Liver (tissue), 3 donors: Measurements from ENCODE around the gene MPP7.

Source experiments
- EGR1 ChIP-seq, 2 donors: IDR thresholded peaks; 2 replicates each; pipeline ENCODE4 v1.6.1; 2016 to 2018; ENCODE audit warnings: antibody characterized with exemption in 2 of 2, low read depth in 2 of 2
- FOXA1 ChIP-seq: IDR thresholded peaks from 2 replicates; pipeline ENCODE4 v1.6.1; 2016; ENCODE audit warnings: antibody characterized with exemption
- JUND ChIP-seq, 2 donors: IDR thresholded peaks; 2 replicates each; pipeline ENCODE4 v1.6.1; 2016; ENCODE audit warnings: antibody characterized with exemption in 2 of 2
- RAD21 ChIP-seq, 2 donors: IDR thresholded peaks; 2 replicates each; pipeline ENCODE4 v1.6.1; 2016; ENCODE audit warnings: antibody characterized with exemption in 2 of 2, mild to moderate bottlenecking in 2 of 2
- TF ChIP-seq, protein P1 (sequence below): fragments of 150-350 bp; IDR thresholded peaks from 2 replicates; pipeline ENCODE4 v1.5.1; 2017; ENCODE audit warnings: improper control_type of control experiment, low read depth, low read length; ENCODE audit not compliant: missing input control
- TF ChIP-seq, protein P2 (sequence below): IDR thresholded peaks from 2 replicates; pipeline ENCODE4 v1.6.1; 2016; ENCODE audit warnings: antibody characterized with exemption, mild to moderate bottlenecking
- TF ChIP-seq, protein P3 (sequence below): IDR thresholded peaks from 2 replicates; pipeline ENCODE4 v1.6.1; 2016; ENCODE audit warnings: antibody characterized with exemption
- TF ChIP-seq, protein P4 (sequence below): IDR thresholded peaks from 2 replicates; pipeline ENCODE4 v1.6.1; 2016; ENCODE audit warnings: antibody characterized with exemption
- TF ChIP-seq, protein P5 (sequence below): IDR thresholded peaks from 2 replicates; pipeline ENCODE4 v1.6.1; 2016; ENCODE audit warnings: antibody characterized with exemption
- donor health status: healthy.
- donor health status: healthy.

DNA sequence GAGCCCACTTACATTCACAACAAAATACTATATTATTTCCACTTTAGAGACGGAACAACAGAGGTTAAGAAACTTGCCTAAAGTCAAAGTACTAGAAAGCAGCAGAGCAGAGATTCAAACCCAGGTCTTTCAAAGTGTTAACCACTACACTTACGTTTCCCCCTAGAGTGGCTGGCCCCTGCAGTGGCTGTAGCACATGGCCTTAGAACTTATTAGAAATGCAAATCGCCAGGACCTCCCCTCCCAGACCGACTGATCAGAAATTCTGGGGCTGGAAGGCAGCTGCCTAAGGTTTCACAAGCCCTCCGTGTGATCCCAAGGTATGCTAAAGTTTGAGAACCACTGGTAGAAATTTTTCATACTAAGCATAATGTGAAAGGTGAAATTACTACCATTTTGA is 8.1 kb downstream of the MPP7 start:
- TF ChIP-seq, protein P1, sequence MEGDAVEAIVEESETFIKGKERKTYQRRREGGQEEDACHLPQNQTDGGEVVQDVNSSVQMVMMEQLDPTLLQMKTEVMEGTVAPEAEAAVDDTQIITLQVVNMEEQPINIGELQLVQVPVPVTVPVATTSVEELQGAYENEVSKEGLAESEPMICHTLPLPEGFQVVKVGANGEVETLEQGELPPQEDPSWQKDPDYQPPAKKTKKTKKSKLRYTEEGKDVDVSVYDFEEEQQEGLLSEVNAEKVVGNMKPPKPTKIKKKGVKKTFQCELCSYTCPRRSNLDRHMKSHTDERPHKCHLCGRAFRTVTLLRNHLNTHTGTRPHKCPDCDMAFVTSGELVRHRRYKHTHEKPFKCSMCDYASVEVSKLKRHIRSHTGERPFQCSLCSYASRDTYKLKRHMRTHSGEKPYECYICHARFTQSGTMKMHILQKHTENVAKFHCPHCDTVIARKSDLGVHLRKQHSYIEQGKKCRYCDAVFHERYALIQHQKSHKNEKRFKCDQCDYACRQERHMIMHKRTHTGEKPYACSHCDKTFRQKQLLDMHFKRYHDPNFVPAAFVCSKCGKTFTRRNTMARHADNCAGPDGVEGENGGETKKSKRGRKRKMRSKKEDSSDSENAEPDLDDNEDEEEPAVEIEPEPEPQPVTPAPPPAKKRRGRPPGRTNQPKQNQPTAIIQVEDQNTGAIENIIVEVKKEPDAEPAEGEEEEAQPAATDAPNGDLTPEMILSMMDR: no peak
- TF ChIP-seq, protein P2, sequence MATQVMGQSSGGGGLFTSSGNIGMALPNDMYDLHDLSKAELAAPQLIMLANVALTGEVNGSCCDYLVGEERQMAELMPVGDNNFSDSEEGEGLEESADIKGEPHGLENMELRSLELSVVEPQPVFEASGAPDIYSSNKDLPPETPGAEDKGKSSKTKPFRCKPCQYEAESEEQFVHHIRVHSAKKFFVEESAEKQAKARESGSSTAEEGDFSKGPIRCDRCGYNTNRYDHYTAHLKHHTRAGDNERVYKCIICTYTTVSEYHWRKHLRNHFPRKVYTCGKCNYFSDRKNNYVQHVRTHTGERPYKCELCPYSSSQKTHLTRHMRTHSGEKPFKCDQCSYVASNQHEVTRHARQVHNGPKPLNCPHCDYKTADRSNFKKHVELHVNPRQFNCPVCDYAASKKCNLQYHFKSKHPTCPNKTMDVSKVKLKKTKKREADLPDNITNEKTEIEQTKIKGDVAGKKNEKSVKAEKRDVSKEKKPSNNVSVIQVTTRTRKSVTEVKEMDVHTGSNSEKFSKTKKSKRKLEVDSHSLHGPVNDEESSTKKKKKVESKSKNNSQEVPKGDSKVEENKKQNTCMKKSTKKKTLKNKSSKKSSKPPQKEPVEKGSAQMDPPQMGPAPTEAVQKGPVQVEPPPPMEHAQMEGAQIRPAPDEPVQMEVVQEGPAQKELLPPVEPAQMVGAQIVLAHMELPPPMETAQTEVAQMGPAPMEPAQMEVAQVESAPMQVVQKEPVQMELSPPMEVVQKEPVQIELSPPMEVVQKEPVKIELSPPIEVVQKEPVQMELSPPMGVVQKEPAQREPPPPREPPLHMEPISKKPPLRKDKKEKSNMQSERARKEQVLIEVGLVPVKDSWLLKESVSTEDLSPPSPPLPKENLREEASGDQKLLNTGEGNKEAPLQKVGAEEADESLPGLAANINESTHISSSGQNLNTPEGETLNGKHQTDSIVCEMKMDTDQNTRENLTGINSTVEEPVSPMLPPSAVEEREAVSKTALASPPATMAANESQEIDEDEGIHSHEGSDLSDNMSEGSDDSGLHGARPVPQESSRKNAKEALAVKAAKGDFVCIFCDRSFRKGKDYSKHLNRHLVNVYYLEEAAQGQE: no peak
- TF ChIP-seq EGR1 (IDR thresholded peaks at IDR 0.05; ENCODE audit: low read depth in 2 of 2) (no peak), FOXA1 (no peak), RAD21 (IDR thresholded peaks at IDR 0.05) (no peak), JUND (IDR thresholded peaks at IDR 0.05) (no peak)
- TF ChIP-seq, protein P3, sequence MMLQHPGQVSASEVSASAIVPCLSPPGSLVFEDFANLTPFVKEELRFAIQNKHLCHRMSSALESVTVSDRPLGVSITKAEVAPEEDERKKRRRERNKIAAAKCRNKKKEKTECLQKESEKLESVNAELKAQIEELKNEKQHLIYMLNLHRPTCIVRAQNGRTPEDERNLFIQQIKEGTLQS: no peak
- TF ChIP-seq, protein P4, sequence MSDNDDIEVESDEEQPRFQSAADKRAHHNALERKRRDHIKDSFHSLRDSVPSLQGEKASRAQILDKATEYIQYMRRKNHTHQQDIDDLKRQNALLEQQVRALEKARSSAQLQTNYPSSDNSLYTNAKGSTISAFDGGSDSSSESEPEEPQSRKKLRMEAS: no peak
- TF ChIP-seq, protein P5, sequence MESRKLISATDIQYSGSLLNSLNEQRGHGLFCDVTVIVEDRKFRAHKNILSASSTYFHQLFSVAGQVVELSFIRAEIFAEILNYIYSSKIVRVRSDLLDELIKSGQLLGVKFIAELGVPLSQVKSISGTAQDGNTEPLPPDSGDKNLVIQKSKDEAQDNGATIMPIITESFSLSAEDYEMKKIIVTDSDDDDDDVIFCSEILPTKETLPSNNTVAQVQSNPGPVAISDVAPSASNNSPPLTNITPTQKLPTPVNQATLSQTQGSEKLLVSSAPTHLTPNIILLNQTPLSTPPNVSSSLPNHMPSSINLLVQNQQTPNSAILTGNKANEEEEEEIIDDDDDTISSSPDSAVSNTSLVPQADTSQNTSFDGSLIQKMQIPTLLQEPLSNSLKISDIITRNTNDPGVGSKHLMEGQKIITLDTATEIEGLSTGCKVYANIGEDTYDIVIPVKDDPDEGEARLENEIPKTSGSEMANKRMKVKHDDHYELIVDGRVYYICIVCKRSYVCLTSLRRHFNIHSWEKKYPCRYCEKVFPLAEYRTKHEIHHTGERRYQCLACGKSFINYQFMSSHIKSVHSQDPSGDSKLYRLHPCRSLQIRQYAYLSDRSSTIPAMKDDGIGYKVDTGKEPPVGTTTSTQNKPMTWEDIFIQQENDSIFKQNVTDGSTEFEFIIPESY: no peak
